Mucosa of descending colon (tissue), 3 donors: ENCODE measurements around the gene SLC9A1. TPM values are rescaled to one million over a fixed set of nuclear protein-coding genes. Genes with fewer than 3 reads are reported as not detected.

Experiments
- ATAC-seq: fragments of 200-7000 bp; cut with Tn5 transposase; one replicate; pipeline ENCODE4 v1.9.1; 2020; ENCODE audit warnings: mild to moderate bottlenecking, moderate library complexity
- DNase-seq, 3 donors: peaks; one replicate each; pipeline ENCODE4 v3.0.0-alpha.2; 2020
- H3K36me3 ChIP-seq: fragments of 200-600 bp; one replicate; pipeline ENCODE4 v1.8.0; 2021; ENCODE audit warnings: low read depth, mild to moderate bottlenecking
- H3K4me1 ChIP-seq: fragments of 200-600 bp; one replicate; pipeline ENCODE4 v1.8.0; 2021; ENCODE audit warnings: low read depth, mild to moderate bottlenecking
- H3K4me3 ChIP-seq: fragments of 200-600 bp; one replicate; pipeline ENCODE4 v1.8.0; 2021; ENCODE audit warnings: mild to moderate bottlenecking
- H3K9me3 ChIP-seq: fragments of 200-600 bp; one replicate; pipeline ENCODE4 v1.8.0; 2021; ENCODE audit warnings: mild to moderate bottlenecking
- CTCF ChIP-seq: fragments of 200-600 bp; IDR thresholded peaks from one replicate; pipeline ENCODE4 v1.8.0; 2022; ENCODE audit warnings: antibody characterized with exemption, mild to moderate bottlenecking
- intact Hi-C, 2 donors: fragments of 100-400 bp; cut with DNase I in 1 of 2; cut with micrococcal nuclease in 1 of 2; formaldehyde crosslinking; loops; one replicate each; pipeline versions ENCODE4 v1.11.0 to v1.11.1; 2022; cut with DNase I, micrococcal nuclease
- total RNA-seq, 3 donors: library from RNA; stranded (reverse); fragmentation: NEBNext Ultra II Directional in 2 of 3; extraction: Animal tissue kit (Norgen Biotek cat#: 25700) in 2 of 3; gene quantifications; one replicate each; pipeline versions ENCODE4 v1.2.1 to v1.2.4, GENCODE V29; 2021 to 2023
- donor health status: DM: no; HTN: no; CAD: no; lungs with moderate emphysema.
- donor health status: DM: no; HTN: no; CAD: no.
- donor health status: DM: no; HTN: yes; CAD: no.

The SLC9A1 gene
- total RNA-seq, 3 donors from 2014 or later: 77.9 to 126 (median 84.1) TPM

- no peak for ATAC-seq
- intact Hi-C loops: no loop called here
- DNase-seq: no peak
- no peaks in the 10 kb centered on the region for H3K36me3 ChIP-seq
- H3K4me3 ChIP-seq: no peak overlapping the region
- no peak for TF ChIP-seq CTCF
- H3K4me1 ChIP-seq: peaks cover 3% of the 10 kb centered on the region
- no peaks in the 10 kb centered on the region for H3K9me3 ChIP-seq
Observed at GRCh38 chr1:27166351-27166802, 11.5 kb upstream of the SLC9A1 start.

DNA sequence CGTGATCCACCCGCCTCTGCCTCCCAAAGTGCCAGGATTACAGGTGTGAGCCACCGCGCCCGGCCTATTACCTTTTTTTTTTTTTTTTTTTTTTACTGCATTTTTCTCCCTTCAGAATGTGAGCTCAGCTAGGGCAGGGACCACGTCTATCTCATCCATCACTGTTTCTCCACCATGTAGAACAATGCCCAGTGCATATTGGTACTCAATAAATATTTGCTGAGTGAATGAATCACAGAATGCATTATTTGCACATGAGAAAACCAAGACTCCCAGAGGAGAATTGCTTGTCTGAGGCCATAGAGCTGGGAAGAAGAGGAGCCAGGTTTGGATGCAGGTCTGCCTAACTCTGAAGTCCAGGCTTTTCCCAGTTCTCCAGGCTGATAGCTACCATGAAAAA is 8.2 kb upstream of the SLC9A1 start:
- TF ChIP-seq CTCF: no peak
- ATAC-seq: peak; percentile 28
- no peak for DNase-seq
- Histone ChIP-seq H3K9me3 (no peaks in the 10 kb centered on the region), H3K36me3 (no peaks in the 10 kb centered on the region), H3K4me1 (peaks cover 7% of the 10 kb centered on the region), H3K4me3 (no peak overlapping the region)
- intact Hi-C loops: no loop called here

GRCh38 chr1:27162090-27162489 is 7.2 kb upstream of the SLC9A1 start:
- ATAC-seq (peak; percentile 2), DNase-seq (no peak)
- no peak for TF ChIP-seq CTCF

GRCh38 chr1:27161594-27161993 is 6.7 kb upstream of the SLC9A1 start:
- Histone ChIP-seq H3K4me1 (peaks cover 7% of the 10 kb centered on the region), H3K4me3 (no peak overlapping the region), H3K36me3 (no peaks in the 10 kb centered on the region), H3K9me3 (no peaks in the 10 kb centered on the region)
- DNase-seq (peak in 2 of 3 donors; percentile 59 to 61), ATAC-seq (peak; percentile 99)
- TF ChIP-seq CTCF: no peak
- intact Hi-C loops: no loop called here

More at GRCh38 chr1:27162090-27162489, 7.2 kb upstream of the SLC9A1 start:
- intact Hi-C loops: no loop called here
- Histone ChIP-seq H3K36me3 (no peaks in the 10 kb centered on the region), H3K4me1 (peaks cover 7% of the 10 kb centered on the region), H3K9me3 (no peaks in the 10 kb centered on the region), H3K4me3 (no peak overlapping the region)

DNA sequence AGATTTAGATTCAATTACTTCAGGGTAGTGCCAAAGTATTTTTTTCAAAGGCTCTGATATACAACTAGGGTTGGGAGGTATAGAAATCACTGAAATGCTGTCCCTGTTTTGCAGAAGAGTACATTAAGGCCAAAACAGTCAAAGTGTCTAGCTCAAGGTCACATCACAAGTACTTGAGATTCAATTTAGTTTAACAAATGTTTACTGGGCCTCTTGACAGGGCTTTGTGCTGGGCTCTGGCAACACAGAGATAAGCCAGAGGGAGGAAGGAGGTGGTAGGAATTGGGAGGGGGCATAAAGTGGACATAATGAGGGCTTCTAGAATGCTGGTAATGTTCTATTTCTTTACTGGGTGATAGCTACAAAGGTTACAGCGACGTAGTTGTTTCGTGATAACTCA is 2.3 kb upstream of the SLC9A1 start:
- H3K36me3 ChIP-seq: no peaks in the 10 kb centered on the region
- intact Hi-C loops: no loop called here
- DNase-seq (no peak), ATAC-seq (no peak)
- peaks cover 38% of the 10 kb centered on the region for H3K4me1 ChIP-seq
- TF ChIP-seq CTCF: no peak
- H3K4me3 ChIP-seq: no peak overlapping the region
- no peaks in the 10 kb centered on the region for H3K9me3 ChIP-seq

DNA sequence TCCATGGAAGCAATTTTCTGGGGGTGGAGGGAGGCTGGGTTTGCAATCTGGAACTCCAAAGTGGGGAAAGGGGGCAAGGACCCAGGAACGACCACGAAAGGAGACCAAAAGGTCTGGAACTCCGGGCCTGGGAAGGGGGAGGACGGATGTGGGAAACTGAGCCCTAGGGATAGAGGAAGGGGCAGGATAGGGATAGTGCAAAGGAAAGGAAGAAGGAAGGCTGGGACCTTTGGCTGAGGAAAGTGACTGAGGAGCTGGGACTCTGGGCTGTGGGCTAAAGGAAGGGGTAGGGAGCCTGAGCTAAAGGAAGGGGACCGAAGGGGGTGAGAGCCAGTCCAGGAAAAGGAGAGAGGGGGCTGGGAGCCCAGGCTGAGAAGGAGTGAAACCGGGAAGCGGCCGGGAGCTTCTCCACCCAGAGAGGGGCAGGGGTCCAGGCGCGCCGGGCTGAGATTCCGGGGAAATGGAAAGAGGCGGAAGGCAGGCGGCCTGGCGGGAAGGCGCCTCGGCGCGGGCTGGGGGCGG is 395 bp downstream of the SLC9A1 start:
- Histone ChIP-seq H3K4me3 (peak overlapping the region; percentile 72), H3K4me1 (peaks cover 40% of the 10 kb centered on the region), H3K9me3 (no peaks in the 10 kb centered on the region), H3K36me3 (no peaks in the 10 kb centered on the region)
- DNase-seq: peak in 1 of 3 donors; percentile 27
- no peak for TF ChIP-seq CTCF
- intact Hi-C loops: no loop called here
- ATAC-seq: peak; percentile 12
